Psoas muscle (tissue), 8 donors: ENCODE measurements around the gene RASSF10. TPM values are rescaled to one million over a fixed set of nuclear protein-coding genes. Genes with fewer than 3 reads are reported as not detected.
"Not testable (repeated sequence)": the region's sequence is repeated elsewhere in the genome, so short reads cannot be mapped to it uniquely, and the experiment has no call there.

Source experiments
- ATAC-seq, 4 donors: fragments of 200-7000 bp; cut with Tn5 transposase; one replicate each; pipeline ENCODE4 v1.9.1; 2020; ENCODE audit warnings: moderate library complexity in 3 of 4, mild to moderate bottlenecking in 2 of 4
- DNase-seq, 2 donors: peaks; one replicate each; pipeline ENCODE4 v3.0.0-alpha.2; 2020
- H3K27ac ChIP-seq: fragments of 200-600 bp; one replicate; pipeline ENCODE4 v1.8.0; 2022
- H3K27me3 ChIP-seq, 3 donors: fragments of 200-600 bp in 1 of 3; one replicate each; pipeline versions ENCODE4 v1.6.1 to v1.8.0; 2013 to 2022; ENCODE audit warnings: low read length in 2 of 3, mild to moderate bottlenecking in 2 of 3, moderate library complexity in 1 of 3; ENCODE audit not compliant: insufficient read depth in 3 of 3
- H3K36me3 ChIP-seq, 2 donors: fragments of 200-600 bp in 1 of 2; one replicate each; pipeline versions ENCODE4 v1.6.1 to v1.8.0; 2013 to 2022; ENCODE audit warnings: low read depth in 1 of 2, mild to moderate bottlenecking in 1 of 2, moderate library complexity in 1 of 2; ENCODE audit not compliant: insufficient read depth in 1 of 2
- H3K4me1 ChIP-seq: fragments of 200-600 bp; one replicate; pipeline ENCODE4 v1.8.0; 2022
- H3K4me3 ChIP-seq: fragments of 200-600 bp; one replicate; pipeline ENCODE4 v1.8.0; 2022; ENCODE audit warnings: mild to moderate bottlenecking
- H3K9me3 ChIP-seq: fragments of 200-600 bp; one replicate; pipeline ENCODE4 v1.8.0; 2022
- CTCF ChIP-seq: fragments of 200-600 bp; IDR thresholded peaks from one replicate; pipeline ENCODE4 v1.8.0; 2022; ENCODE audit warnings: antibody characterized with exemption
- WGBS, 3 donors: extraction: QIAGEN DNeasy Blood & Tissue Kit; methylation state at CpG; one replicate each; pipeline versions ENCODE4 v1.1.6 to v1.1.7; 2013; 5-methylcytosine and 5-hydroxymethylcytosine counted together
- intact Hi-C, 2 donors: fragments of 100-400 bp; cut with DNase I; formaldehyde crosslinking; loops; one replicate each; pipeline versions ENCODE4 v1.11.0 to v1.14.2; 2022
- polyA plus RNA-seq, 3 donors: library from polyadenylated mRNA; stranded (reverse); fragments of 200-250 nt; gene quantifications; one replicate each; pipeline ENCODE4 v1.2.3, GENCODE V29; 2013
- total RNA-seq, 4 donors: library from RNA; stranded (reverse); fragmentation: NEBNext Ultra II Directional in 2 of 4; extraction: Animal tissue kit (Norgen Biotek cat#: 25700) in 2 of 4; gene quantifications; one replicate each; pipeline versions ENCODE4 v1.2.1 to v1.2.4, GENCODE V29; 2021 to 2023
- donor health status: healthy with polysubstance abuse.
- donor health status: DM: no; HTN: no; CAD: no; lungs with moderate emphysema.
- donor health status: Bipolar disorder and iron deficiency.
- donor health status: healthy.
- donor health status: DM: yes; HTN: yes; CAD: no.
- donor health status: DM: no; HTN: no; CAD: no.
- donor health status: DM: no; HTN: no; CAD: no.
- donor health status: DM: yes; HTN: yes; CAD: no.

The RASSF10 gene
- total and polyA plus RNA-seq, 7 donors, result 0.03 to 0.49 (median 0.26) TPM

GRCh38 chr11:13043912-13044628 lies 35.0 kb downstream of the RASSF10 start:
- ATAC-seq (no peak), DNase-seq (no peak)
- Histone ChIP-seq H3K27me3 (no peaks in the 10 kb centered on the region), H3K9me3 (no peaks in the 10 kb centered on the region), H3K27ac (no peak overlapping the region), H3K4me1 (no peaks in the 10 kb centered on the region), H3K36me3 (no peaks in the 10 kb centered on the region), H3K4me3 (no peak overlapping the region)
- 82 to 89% (median 87%) methylated on average over 4 of the region's 4 CpGs for WGBS, 3 donors
- intact Hi-C loops, result no loop called here
- TF ChIP-seq CTCF, result no peak

GRCh38 chr11:13045089-13045488 lies 36.0 kb downstream of the RASSF10 start:
- 82 to 96% (median 95%) methylated on average over 8 of the region's 8 CpGs for WGBS, 3 donors
- ATAC-seq, result not testable (repeated sequence)

GRCh38 chr11:13045734-13046133 lies 36.6 kb downstream of the RASSF10 start:
- H3K36me3 ChIP-seq, result no peaks in the 10 kb centered on the region
- 71 to 79% (median 77%) methylated on average over 5 of the region's 5 CpGs for WGBS, 3 donors
- intact Hi-C loops, result no loop called here
- H3K27ac ChIP-seq, result no peak overlapping the region
- no peaks in the 10 kb centered on the region for H3K4me1 ChIP-seq
- peaks cover 0 to 4% (median 0%) of the 10 kb centered on the region in 3 donors for H3K27me3 ChIP-seq
- H3K9me3 ChIP-seq, result no peaks in the 10 kb centered on the region
- no peak for TF ChIP-seq CTCF
- no peak overlapping the region for H3K4me3 ChIP-seq
- no peak for ATAC-seq
- no peak for DNase-seq

More at GRCh38 chr11:13045089-13045488, 36.0 kb downstream of the RASSF10 start:
- intact Hi-C loops, DNase-seq, H3K36me3 ChIP-seq, H3K27me3 ChIP-seq, H3K27ac ChIP-seq, H3K4me1 ChIP-seq, H3K9me3 ChIP-seq, H3K4me3 ChIP-seq: not testable (repeated sequence)

- WGBS, 3 donors, result 72 to 85% (median 82%) methylated on average over 10 of the region's 10 CpGs
- ATAC-seq (no peak), DNase-seq (no peak)
- no peaks in the 10 kb centered on the region for H3K4me1 ChIP-seq
- TF ChIP-seq CTCF, result no peak
- no peak overlapping the region for H3K27ac ChIP-seq
- H3K4me3 ChIP-seq, result no peak overlapping the region
- H3K9me3 ChIP-seq, result no peaks in the 10 kb centered on the region
- intact Hi-C loops, result no loop called here
- no peaks in the 10 kb centered on the region for H3K36me3 ChIP-seq
- H3K27me3 ChIP-seq, result peaks cover 0 to 8% (median 2%) of the 10 kb centered on the region in 3 donors
Measured at GRCh38 chr11:13046637-13047570, 37.8 kb downstream of the RASSF10 start.

GRCh38 chr11:13047884-13048283 lies 38.8 kb downstream of the RASSF10 start:
- intact Hi-C loops, result no loop called here
- Histone ChIP-seq H3K27me3 (peaks cover 0 to 8% (median 2%) of the 10 kb centered on the region in 3 donors), H3K36me3 (no peaks in the 10 kb centered on the region), H3K4me1 (no peaks in the 10 kb centered on the region), H3K9me3 (no peaks in the 10 kb centered on the region), H3K27ac (no peak overlapping the region), H3K4me3 (no peak overlapping the region)
- no peak for TF ChIP-seq CTCF
- WGBS, 3 donors, result 70 to 82% (median 81%) methylated on average over 4 of the region's 4 CpGs
- DNase-seq, result no peak
- no peak for ATAC-seq
